Fibroblast of lung (primary cell): ENCODE measurements around the gene CNTN4. TPM values are rescaled to one million over a fixed set of nuclear protein-coding genes. Genes with fewer than 3 reads are reported as not detected.

Experiments
- DNase-seq, 2 donors: peaks; one replicate each; pipeline versions ENCODE4 v3.0.0 to v3.0.0-alpha.2; 2010; ENCODE audit warnings: low read depth in 2 of 2
- H2AFZ ChIP-seq: 2 replicates; pipeline ENCODE4 v1.5.1; 2012; ENCODE audit warnings: low read length, control low read depth, inconsistent platforms
- H3K27ac ChIP-seq: 2 replicates; pipeline ENCODE4 v1.5.1; 2011; ENCODE audit warnings: low read length, control low read depth; ENCODE audit not compliant: insufficient read depth
- H3K27me3 ChIP-seq: 2 replicates; pipeline ENCODE4 v1.5.1; 2011; ENCODE audit warnings: mild to moderate bottlenecking, low read length; ENCODE audit not compliant: control insufficient read depth, insufficient read depth
- H3K36me3 ChIP-seq: 2 replicates; pipeline ENCODE4 v1.5.1; 2011; ENCODE audit warnings: low read length; ENCODE audit not compliant: control insufficient read depth, insufficient read depth
- H3K4me1 ChIP-seq: 2 replicates; pipeline ENCODE4 v1.5.1; 2011; ENCODE audit warnings: low read length; ENCODE audit not compliant: control insufficient read depth, insufficient read depth; ENCODE audit errors: extremely low read depth
- H3K4me2 ChIP-seq: 2 replicates; pipeline ENCODE4 v1.5.1; 2011; ENCODE audit warnings: low read length, control low read depth; ENCODE audit not compliant: insufficient read depth; ENCODE audit errors: extremely low read depth
- H3K4me3 ChIP-seq, 4 experiments: fragments of 200-600 bp in 1 of 4; sonication (generic) in 1 of 4; replicated peaks in 1 of 4; 2 replicates each; pipeline ENCODE4 v1.5.1; 2011 to 2016; ENCODE audit warnings: low read length in 4 of 4, low read depth in 3 of 4, mild to moderate bottlenecking in 3 of 4, control low read depth in 2 of 4, inconsistent platforms in 1 of 4, mixed read lengths in 1 of 4; ENCODE audit not compliant: insufficient read depth in 1 of 4; ENCODE audit errors: control extremely low read depth in 1 of 4
- H3K79me2 ChIP-seq: 2 replicates; pipeline ENCODE4 v1.5.1; 2012; ENCODE audit warnings: mild to moderate bottlenecking, low read length, inconsistent platforms; ENCODE audit not compliant: control insufficient read depth, insufficient read depth
- H3K9ac ChIP-seq: 2 replicates; pipeline ENCODE4 v1.5.1; 2011; ENCODE audit warnings: mild to moderate bottlenecking, low read length, control low read depth; ENCODE audit not compliant: insufficient read depth
- H3K9me3 ChIP-seq: 2 replicates; pipeline ENCODE4 v1.5.1; 2012; ENCODE audit warnings: low read depth, low read length; ENCODE audit not compliant: control insufficient read depth, insufficient read depth
- H4K20me1 ChIP-seq: 2 replicates; pipeline ENCODE4 v1.5.1; 2011; ENCODE audit warnings: low read length; ENCODE audit not compliant: control insufficient read depth, insufficient read depth; ENCODE audit errors: extremely low read depth
- EZH2 ChIP-seq: IDR thresholded peaks from 2 replicates; pipeline ENCODE4 v1.5.1; 2012; ENCODE audit warnings: low read length, control low read depth, mild to moderate bottlenecking; ENCODE audit errors: missing control alignments
- polyA plus RNA-seq, 2 donors: library from polyadenylated mRNA; depleted of rRNA in 1 of 2; stranded (reverse) in 1 of 2; unstranded in 1 of 2; fragments of >200 nt; gene quantifications; 2 replicates each; pipeline ENCODE4 v1.2.1, GENCODE V29; 2011 to 2012; ENCODE audit warnings: missing spikeins in 1 of 2
- total RNA-seq: library from RNA; depleted of rRNA; stranded (reverse); fragments of >200 nt; gene quantifications from 2 replicates; pipeline ENCODE4 v1.2.1, GENCODE V29; 2014
- TF ChIP-seq, protein P1 (sequence below), 2 donors: IDR thresholded peaks in 1 of 2; conservative IDR thresholded peaks in 1 of 2; 1 replicate in 1 of 2; 2 replicates in 1 of 2; pipeline ENCODE4 v1.5.1; 2011 to 2012; ENCODE audit warnings: low read length in 2 of 2, control low read depth in 1 of 2, inconsistent platforms in 1 of 2, low read depth in 1 of 2, mild to moderate bottlenecking in 1 of 2

CNTN4 gene
- total and polyA plus RNA-seq, 2 donors (not counting 1 experiment from before 2014, with no cell fraction given) = 0.17 to 0.69 TPM

GRCh38 chr3:2137651-2138050 lies 39.0 kb downstream of the CNTN4 start:
- no peak for DNase-seq
- H3K79me2 ChIP-seq = no peaks in the 10 kb centered on the region
- H4K20me1 ChIP-seq = no peaks in the 10 kb centered on the region
- H3K4me2 ChIP-seq = no peak overlapping the region
- H3K4me1 ChIP-seq = no peaks in the 10 kb centered on the region
- no peak overlapping the region for H3K27ac ChIP-seq
- no peak overlapping the region for H2AFZ ChIP-seq
- TF ChIP-seq, protein P1, sequence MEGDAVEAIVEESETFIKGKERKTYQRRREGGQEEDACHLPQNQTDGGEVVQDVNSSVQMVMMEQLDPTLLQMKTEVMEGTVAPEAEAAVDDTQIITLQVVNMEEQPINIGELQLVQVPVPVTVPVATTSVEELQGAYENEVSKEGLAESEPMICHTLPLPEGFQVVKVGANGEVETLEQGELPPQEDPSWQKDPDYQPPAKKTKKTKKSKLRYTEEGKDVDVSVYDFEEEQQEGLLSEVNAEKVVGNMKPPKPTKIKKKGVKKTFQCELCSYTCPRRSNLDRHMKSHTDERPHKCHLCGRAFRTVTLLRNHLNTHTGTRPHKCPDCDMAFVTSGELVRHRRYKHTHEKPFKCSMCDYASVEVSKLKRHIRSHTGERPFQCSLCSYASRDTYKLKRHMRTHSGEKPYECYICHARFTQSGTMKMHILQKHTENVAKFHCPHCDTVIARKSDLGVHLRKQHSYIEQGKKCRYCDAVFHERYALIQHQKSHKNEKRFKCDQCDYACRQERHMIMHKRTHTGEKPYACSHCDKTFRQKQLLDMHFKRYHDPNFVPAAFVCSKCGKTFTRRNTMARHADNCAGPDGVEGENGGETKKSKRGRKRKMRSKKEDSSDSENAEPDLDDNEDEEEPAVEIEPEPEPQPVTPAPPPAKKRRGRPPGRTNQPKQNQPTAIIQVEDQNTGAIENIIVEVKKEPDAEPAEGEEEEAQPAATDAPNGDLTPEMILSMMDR (conservative IDR thresholded peaks at IDR 0.05 in 1 of 2, IDR thresholded peaks at IDR 0.05 in 1 of 2; ENCODE audit: low read depth in 1 of 2, low read length in 2 of 2) = no peak
- TF ChIP-seq EZH2 = no peak
- no peaks in the 10 kb centered on the region for H3K9me3 ChIP-seq
- no peaks in the 10 kb centered on the region for H3K36me3 ChIP-seq
- no peaks in the 10 kb centered on the region for H3K27me3 ChIP-seq
- no peak overlapping the region for H3K4me3 ChIP-seq
- no peak overlapping the region for H3K9ac ChIP-seq

GRCh38 chr3:2141482-2141881 lies 42.8 kb downstream of the CNTN4 start:
- no peak for DNase-seq
- no peaks in the 10 kb centered on the region for H3K9me3 ChIP-seq
- H3K4me3 ChIP-seq = no peak overlapping the region
- H4K20me1 ChIP-seq = no peaks in the 10 kb centered on the region
- H3K79me2 ChIP-seq = no peaks in the 10 kb centered on the region
- no peaks in the 10 kb centered on the region for H3K4me1 ChIP-seq
- H3K27me3 ChIP-seq = no peaks in the 10 kb centered on the region
- H2AFZ ChIP-seq = no peak overlapping the region
- H3K4me2 ChIP-seq = no peak overlapping the region
- H3K27ac ChIP-seq = no peak overlapping the region
- no peaks in the 10 kb centered on the region for H3K36me3 ChIP-seq
- TF ChIP-seq, protein P1 (conservative IDR thresholded peaks at IDR 0.05 in 1 of 2, IDR thresholded peaks at IDR 0.05 in 1 of 2; ENCODE audit: low read depth in 1 of 2, low read length in 2 of 2) = no peak
- no peak overlapping the region for H3K9ac ChIP-seq

DNA sequence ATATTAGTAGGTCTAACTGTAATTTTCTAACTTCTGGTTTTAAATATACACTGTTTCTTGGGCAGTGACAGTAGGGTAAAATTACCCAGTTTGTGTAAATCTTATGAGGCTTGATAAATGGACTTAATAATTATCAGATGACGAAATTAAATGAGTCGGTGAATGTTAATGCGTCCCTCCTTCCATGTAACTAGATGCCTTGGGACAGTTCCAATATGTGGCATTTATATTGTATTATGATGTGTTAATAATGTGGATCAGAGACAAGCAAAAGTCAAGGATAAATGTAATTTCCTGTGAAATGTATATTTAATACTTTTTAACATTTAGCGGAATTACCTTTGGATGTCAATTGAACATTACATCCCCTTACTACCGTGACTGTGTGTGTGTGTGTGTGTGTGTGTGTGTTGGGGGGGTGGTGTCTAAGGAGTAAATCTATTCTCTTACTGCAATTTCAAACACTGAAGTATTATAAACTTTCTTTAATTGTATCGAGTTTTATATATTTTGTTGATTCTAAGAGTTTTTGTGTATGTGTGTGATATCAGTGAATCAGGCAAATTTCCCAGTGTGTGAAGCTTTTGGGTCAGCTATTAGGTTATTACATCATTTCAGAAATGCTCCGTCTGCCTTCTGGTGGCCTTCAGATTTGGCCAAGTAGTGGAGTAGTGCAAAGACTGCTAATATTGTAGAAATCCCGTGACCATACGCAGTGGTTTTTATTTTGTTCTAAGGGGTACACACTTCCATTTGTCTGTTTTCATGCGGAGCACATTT lies 50.1 kb downstream of the CNTN4 start:
- no peak overlapping the region for H3K27ac ChIP-seq
- no peak overlapping the region for H3K4me2 ChIP-seq
- no peak overlapping the region for H2AFZ ChIP-seq
- no peaks in the 10 kb centered on the region for H3K4me1 ChIP-seq
- H3K9ac ChIP-seq = no peak overlapping the region
- no peak for TF ChIP-seq EZH2
- TF ChIP-seq, protein P1 (conservative IDR thresholded peaks at IDR 0.05 in 1 of 2, IDR thresholded peaks at IDR 0.05 in 1 of 2; ENCODE audit: low read depth in 1 of 2, low read length in 2 of 2) = no peak
- no peaks in the 10 kb centered on the region for H3K79me2 ChIP-seq
- no peaks in the 10 kb centered on the region for H3K9me3 ChIP-seq
- H3K4me3 ChIP-seq = no peak overlapping the region
- H4K20me1 ChIP-seq = no peaks in the 10 kb centered on the region
- H3K36me3 ChIP-seq = no peaks in the 10 kb centered on the region
- DNase-seq = no peak
- no peaks in the 10 kb centered on the region for H3K27me3 ChIP-seq
